ENCODE measurements around the gene CACTIN.
"Not testable (repeated sequence)": the region's sequence is repeated elsewhere in the genome, so short reads cannot be mapped to it uniquely, and the experiment has no call there.

CACTIN gene

DNA sequence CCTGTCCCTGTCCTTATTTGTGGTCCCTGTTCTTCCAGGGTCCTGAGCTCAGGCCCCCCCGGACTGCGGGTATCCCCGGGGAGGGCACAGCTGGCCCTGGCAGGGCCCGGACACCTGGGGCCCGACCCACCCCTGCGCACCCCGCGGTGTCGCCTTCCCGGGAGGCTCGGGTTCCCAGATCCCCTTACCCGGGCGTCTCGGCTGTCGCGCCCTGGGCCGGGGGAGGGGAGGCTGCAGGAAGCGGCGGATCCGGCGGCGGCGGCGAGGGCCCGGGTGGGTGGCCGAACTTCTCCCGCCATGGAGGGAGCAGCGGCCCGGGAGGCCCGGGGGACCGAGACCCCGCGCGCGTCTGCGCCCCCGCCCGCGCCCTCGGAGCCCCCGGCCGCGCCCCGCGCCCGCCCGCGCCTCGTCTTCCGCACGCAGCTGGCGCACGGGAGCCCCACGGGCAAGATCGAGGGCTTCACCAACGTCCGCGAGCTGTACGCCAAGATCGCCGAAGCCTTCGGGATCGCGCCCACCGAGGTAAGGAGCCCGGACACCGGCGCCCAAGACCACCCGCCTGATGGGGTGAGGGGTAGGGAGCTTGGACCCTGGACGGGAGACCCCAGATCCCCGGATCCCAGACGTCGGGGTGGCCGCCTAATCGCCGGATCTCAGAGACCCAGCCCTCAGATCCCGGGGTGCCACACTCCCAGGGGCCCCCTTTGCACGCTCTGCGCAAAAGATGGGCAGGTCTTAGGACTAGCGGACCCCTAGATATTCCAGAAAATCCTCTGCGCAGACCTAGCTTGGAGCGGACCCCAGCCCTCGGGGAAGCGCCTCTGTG, 41.1 kb downstream of the CACTIN start, which contains the start of gene GIPC3:
TSS of gene GIPC3 (plus strand) at position 178 of the 826 bp plus-strand sequence. CDS start at position 298, 120 bp downstream.
- no peak for DNase-seq

DNA sequence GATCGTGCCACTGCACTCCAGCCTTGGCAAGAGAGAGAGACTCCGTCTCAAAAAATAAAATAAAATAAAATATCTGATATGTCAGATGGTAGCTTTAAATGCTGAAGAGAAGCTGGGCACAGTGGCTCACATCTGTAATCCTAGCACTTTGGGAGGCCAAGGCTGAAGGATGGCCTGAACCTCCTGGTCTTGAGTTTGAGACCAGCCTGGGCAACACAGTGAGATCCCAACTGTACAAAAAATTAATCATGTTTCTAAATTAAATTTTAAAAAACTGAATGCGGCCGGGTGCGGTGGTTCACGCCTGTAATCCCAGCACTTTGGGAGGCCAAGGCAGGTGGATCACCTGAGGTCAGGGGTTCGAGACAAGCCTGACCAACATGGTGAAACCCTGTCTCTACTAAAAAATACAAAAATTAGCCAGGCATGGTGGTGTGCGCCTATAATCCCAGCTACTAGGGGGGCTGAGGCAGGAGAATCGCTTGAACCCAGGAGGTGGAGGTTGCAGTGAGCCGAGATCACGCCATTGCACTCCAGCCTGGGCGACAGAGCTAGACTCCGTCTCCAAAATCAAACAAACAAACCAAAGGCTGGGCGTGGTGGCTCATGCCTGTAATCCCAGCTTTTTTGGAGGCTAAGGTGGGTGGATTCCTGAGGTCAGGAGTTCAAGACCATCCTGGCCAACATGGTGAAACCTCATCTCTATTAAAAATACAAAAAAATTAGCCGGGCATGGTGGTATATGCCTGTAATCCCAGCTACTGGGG, 42.4 kb downstream of the CACTIN start:
- not testable (repeated sequence) for DNase-seq

DNA sequence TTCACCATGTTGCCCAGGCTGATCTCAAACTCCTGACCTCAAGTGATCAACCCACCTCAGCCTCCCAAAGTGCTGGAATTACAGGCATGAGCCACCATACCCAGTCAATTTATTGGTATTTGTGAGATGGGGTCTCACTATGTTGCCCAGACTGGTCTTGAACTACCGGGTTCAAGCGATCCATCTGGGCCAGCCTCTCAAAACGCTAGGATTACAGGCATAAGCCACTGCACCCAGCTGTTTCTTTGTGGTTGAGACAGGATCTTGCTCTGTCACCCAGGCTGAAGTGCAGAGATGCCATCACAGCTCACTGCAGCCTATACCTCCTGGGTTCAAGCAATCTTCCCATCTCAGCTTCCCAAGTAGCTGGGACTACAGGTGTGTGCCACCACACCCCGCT, 44.8 kb downstream of the CACTIN start:
- not testable (repeated sequence) for DNase-seq

DNA sequence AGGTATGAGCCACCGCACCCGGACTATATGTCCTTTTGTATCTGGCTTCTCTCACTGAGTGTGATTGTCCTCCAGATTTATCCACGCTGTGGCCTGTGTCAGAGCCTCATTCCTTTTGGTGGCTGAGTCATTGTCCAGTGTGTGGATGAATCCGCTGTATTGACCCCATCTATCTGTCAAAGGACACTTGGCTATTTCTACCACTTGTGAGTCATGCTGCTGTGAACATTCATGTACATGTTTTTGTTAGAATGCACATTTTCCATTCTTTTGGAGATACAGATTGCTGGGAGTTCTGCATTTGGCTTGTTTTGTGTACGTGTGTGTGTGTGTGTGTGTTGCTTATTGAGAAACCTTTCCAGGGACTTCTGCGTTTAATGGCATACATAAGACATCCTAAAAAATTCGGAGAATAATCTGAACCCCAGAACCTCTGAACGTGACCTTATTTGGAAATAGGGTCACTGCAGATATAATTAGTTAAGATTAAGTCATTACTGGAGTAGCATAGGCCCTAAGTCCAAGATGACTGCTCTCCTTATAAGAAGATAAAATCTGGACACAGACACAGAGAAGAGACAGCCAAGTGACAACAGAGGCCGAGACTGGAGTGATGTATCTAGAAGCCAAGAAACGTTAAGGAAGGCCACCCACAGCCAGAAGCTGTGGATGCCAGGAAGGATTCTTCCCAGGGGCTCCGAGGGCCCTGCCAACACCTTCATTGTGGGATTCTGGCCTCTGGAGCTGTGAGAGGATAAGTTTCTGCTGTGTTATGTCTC, 46.2 kb downstream of the CACTIN start:
- DNase-seq, result no peak

DNA sequence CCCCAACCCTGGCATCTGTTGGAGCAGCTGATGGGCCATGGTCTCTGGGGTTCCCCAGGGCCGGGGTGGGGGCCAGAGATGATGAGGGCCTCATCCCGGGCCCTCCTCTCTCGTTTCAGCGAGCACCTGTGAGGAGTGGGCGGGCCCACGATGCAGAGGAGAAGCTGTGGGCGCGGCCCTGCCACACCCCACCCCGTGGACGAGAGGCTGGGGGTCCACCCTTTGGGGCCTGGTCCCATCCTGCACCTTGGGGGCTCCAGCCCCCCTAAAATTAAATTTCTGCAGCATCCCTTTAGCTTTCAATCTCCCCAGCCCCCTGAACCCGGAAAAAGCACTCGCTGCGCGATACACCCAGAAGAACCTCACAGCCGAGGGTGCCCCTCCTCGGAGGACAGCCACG, 48.2 kb downstream of the CACTIN start:
- no peak for DNase-seq

DNA sequence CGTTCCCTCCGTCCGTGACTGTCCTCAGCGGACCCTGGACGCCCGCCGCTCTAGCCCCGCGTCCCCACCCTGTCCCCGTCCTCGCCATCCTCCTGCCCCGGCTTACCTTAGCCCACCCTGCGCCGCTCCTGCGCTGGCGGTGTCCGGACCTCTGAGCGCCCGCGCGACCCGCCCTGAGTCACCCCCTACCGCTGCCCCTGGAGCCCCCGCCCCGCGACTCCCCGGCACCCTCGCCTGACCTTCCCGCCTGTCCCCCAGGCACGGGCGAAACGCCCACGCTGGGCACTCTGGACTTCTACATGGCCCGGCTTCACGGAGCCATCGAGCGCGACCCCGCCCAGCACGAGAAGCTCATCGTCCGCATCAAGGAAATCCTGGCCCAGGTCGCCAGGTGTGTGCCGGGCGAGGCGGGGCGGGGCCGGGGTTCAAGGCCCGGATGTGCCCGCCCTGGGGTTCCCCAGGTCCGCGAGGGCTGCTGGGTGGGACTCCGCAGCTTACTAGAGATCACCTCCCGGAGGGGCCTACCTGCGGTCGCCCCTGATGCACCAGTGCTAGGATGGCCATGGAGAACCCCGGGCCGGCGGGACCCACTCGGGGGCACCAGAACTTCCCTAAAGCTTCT, 48.8 kb downstream of the CACTIN start:
- DNase-seq, result no peak

DNA sequence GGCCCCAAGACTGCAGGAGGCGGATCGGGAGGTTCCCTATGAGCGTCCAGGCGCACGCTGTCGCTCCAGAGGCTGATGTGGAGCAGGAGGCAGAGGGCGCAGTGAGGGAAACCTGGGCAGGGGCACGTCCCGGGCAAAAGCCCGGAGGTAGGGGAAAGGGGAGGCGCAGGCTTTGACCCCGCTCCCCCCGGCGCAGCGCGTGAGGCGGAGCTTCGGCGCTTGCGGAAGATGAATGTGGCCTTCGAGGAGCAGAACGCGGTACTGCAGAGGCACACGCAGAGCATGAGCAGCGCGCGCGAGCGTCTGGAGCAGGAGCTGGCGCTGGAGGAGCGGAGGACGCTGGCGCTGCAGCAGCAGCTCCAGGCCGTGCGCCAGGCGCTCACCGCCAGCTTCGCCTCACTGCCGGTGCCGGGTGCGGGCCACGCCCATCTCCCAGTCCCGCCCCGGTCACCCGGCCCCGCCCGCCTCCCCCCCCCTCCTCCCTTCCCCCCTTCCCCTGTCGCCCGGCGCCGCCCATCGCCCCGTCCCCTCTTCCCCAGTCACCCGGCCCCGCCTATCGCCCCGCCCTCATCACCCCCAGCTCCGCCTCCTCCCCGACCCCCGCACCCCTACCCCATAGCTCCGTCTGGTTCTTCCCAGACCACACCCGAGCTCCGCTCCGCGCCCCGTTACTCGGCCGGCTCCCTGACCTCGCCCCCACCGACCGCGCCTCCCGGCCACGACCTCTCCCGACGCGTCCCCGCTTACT, 49.7 kb downstream of the CACTIN start:
- DNase-seq, result no peak

DNA sequence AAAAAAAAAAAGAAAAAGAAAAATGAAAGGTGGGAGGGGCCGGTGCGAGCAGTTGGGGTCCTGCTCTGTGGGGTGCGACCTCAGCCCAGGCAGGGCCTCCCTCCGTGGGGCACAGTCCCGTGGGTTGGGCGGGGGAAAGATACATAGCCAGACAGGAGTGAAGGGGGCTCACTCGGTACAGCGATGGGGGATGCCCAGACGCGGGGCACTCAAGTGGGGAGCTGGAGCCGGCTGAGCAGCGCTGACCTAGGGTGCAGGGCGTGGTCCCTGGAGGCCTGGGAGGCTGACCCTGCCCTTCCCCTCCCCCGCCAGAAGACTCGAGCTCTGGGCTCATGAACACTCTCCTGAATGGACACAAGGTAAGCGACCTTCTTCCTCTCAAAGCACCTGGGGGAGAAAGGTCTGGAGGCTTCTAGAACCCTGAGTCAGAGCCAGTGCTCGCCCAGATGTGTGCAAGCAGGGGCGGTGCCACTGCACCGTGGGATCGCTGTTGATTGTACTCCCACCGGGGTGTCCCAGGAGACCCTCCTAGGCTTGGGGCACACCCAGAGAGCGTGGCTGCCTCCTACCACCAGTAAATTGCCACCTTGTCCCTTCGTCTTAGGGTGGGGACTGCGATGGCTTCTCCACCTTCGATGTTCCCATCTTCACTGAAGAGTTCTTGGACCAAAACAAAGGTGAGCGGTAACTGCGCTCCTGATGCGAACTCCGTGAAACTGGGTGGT, 50.5 kb downstream of the CACTIN start:
- DNase-seq, result no peak

DNA sequence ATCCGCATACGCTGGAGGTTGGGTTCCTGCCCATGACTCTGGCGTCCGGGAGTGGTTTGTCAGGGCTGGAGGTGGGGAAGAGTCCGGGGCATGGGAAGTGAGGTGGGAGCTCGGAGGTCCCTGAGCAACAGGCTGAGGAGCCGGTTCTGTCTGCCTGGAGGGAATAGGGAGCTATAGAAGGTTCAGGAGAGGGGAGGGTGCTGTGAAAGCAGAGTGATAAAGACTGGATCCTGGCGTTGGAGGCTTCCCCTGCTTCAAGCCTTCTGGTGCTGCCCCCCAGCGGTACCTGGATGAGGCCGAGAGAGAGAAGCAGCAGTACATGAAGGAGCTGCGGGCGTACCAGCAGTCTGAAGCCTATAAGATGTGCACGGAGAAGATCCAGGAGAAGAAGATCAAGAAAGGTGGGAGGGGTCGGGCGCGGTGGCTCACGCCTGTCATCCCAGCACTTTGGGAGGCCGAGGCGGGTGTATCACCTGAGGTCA, 51.3 kb downstream of the CACTIN start:
- peak; percentile 14 for DNase-seq

DNA sequence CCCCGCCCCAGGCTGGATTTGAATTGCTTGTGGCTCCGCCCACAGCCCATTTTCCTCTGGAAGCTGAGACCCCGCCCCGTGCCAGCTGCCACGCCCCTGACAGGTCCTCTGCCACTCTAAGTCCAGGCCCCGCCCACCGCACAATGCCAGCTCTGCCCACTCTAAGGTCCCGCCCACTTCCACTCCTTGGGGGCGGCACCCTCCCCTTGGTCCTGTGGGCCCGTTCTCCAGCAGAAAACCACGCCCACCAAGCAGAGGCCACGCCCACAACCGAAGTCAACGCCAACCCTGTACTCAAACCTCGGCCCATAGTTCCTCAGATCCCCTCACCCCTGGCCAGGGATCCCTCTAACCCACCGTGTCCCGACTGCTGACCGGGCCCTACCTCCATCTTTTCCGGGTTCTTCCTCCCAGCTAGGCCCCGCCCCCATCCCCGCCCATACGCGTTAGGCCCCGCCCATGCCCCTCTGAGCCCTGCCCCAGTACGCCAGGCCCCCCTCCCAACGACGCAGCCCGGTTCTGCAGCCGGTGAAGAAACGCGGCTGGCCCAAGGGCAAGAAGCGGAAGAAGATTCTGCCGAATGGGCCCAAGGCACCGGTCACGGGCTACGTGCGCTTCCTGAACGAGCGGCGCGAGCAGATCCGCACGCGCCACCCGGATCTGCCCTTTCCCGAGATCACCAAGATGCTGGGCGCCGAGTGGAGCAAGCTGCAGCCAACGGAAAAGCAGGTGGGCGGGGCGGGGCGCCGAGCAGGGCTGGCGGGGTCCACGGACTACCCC, 52.5 kb downstream of the CACTIN start:
- DNase-seq, result peak; percentile 82

DNA sequence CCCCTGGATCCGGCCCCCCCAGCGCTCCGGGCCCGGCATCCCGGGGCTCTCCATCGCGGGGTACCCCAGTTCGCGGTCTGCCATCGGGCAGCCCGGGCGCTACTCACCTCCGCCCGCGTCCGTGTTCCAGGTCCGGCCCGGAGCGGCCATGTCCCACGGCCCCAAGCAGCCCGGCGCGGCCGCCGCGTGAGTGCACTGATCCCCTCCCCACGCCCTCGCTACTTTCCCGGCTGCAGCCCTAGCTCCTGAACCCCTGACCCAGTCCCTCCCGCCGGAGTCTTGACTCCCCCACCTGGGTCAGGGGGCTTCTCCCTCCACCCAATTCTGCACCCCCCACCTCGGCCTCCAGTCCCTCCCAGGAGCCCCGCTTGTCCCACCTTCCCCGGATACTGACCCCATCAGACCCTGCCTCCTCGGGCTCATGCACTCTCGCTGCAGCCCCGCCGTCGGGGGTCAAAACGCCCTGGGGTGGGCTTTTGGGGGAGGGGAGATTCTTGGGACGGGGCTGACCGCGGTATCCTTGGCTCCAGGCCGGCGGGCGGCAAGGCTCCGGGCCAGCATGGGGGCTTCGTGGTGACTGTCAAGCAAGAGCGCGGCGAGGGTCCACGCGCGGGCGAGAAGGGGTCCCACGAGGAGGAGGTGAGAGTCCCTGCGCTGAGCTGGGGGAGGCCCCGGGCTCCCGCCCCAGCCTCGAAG, 53.3 kb downstream of the CACTIN start:
- peak; percentile 24 for DNase-seq

DNA sequence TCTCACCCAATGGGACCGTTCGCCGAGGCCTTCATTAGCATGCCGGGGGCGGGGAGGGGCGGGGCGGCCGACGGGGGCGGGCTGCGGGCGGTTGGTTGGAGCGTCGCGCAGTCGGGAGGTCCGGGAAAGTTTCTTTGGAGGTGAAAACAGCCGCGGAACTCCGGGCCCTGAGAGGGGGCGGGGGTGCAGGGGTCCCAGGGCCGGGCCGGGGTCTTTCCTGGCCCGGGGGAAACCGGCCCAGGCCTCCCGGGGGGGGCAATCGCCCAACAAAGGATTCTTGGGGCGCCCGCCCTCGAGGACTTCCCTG, 53.8 kb downstream of the CACTIN start, which contains the start of gene HMG20B:
TSS of gene HMG20B (plus strand) at position 90 of the 307 bp plus-strand sequence. CDS start 366 bp downstream, outside the sequence.
- DNase-seq, result no peak

DNA sequence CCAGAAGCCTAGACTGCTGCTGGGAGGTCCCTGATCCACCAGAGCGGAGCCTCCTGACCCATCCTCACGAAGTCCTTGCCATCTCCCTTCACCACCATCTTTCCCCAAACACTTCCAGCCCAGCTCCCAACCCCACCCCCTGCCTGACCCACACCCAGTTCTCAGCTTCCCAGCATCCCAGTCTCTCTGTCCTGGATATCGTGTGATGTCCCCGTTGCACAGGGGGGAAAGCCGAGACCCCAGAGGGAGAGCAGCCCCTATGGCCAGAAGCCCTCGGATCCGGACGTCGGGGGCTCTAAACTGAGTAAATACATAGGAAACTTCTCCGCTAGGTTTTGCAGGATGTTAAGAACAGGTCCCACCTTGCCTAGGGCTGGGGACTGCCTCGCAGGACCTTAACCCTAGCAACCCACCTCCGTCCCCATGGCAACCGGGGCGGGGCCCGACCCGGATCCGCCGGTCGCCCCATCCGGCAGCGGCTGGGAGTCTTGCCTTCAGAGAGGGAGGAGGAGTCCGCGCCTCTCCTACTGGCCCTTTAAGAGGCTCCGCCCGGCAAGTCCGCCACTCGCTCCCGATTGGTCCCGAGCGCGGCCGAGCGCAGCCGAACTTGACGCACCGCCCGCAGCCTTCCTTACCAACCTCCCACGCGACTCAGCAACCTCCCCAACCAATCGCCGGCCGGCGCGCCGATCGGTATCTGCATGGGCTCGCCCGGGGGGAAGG, 54.3 kb downstream of the CACTIN start:
- DNase-seq, result peak; percentile 100

DNA sequence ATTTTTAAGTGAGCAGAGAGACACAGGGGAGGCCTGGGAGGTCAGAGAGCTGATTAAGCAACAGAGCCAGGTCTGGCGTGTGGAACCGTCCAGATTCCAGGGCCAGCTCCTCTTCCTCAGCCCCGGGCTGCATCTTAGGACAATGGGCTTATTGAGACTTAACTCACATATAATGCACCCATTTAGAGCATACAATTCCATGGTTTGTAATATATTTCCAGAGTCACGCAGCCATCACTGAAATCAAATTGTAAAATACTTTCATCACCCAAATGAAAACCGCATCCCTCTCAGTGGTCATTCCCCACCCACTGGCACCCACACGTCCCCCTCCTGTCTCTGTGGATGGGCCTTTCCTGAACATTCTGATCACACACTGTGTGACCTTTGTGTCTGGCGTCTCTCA, 56.0 kb downstream of the CACTIN start:
- DNase-seq, result no peak

DNA sequence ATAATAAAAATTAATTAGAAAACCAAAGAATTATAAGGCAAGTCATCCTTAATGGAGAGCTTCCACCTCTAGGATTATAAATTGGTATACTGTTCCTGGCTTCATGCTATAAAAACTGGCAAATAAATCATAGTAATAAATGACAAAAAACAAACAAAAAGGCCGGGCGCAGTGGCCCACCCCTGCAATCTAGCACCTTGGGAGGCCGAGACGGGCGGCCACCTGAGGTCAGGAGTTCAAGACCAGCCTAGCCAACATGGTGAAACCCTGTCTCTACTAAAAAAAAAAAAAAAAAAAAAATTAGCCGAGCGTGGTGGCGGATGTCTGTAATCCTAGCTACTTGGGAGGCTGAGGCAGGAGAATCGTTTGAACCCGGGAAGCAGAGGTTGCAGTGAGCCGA, 56.5 kb downstream of the CACTIN start:
- DNase-seq, result not testable (repeated sequence)

DNA sequence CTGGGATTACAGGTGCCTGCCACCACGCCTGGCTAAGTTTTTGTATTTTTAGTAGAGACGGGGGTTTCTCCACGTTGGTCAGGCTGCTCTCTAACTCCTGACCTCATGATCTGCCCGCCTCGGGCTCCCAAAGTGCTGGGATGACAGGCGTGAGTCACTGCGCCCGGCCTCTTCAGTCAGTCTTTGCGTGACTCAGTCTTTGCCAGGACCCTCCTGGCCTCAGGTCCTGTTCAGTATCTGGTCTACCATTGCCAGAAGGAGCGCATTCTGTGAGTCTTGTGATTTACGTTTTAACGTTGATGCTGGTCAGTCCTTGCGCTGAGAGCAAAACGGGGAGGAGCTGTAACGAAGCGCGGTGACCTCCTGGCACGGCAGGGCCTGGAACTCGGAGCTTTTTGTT, 61.5 kb downstream of the CACTIN start:
- no peak for DNase-seq

DNA sequence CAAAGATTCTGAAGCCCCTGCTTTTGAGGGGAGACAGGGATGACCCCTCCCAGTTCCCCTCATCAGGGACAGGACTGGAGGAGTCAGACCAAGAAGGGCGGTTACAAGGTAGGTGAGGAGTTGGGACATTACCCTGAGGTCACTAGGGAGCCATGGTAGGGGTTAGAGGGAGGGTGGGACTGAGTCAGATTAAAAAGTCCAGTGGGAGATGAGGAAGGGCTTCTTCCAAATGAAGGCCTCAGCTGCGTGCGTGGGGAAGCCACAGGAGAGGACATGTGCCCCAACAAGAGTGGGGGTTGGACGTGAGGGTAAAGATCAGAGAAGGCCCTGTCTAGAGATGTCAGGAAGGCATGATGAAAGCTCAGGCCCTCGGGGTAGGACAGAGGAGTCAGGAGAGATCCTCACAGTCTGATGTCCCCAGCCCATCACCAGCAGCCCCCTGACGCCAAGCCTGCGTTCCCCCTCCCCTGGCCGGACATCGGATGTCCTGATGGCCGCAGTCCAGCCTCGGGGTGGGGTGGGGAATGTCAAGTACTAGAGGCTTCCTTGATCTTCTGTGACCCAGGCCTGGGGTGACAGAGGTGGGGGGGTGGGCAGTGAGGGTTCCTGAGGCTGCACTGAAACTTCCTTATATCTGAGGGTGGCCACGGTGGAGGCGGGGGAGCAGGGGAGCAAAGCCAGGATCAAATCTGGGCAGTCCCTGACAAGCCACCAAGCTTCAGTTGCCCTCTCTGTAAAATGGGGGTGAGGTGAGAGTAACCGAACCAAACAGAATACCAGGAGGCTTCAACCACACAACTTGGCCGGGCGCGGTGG, 62.7 kb downstream of the CACTIN start:
- DNase-seq, result no peak

All from stimulated activated CD4-positive, alpha-beta T cell treated with anti-CD3 and anti-CD28 coated beads, Interleukin-4, amount 100 ng/mL, for 24 hours (primary cell).